ENCODE results near the gene SCUBE1. TPM values are rescaled to one million over a fixed set of nuclear protein-coding genes. Genes with fewer than 3 reads are reported as not detected.

Gene SCUBE1
- total RNA-seq, 3 donors from 2014 or later (not counting 1 experiment from before 2014, with no cell fraction given) = 0.05 to 1.2 (median 0.11) TPM

GRCh38 chr22:43172191-43172590 is 171.0 kb downstream of the SCUBE1 start:
- Mint-ChIP-seq H3K36me3 (no peaks in the 10 kb centered on the region), H3K4me1 (peaks cover 11 to 14% of the 10 kb centered on the region in 2 donors), H3K27ac (no peak overlapping the region), H3K9me3 (no peaks in the 10 kb centered on the region), H3K4me3 (no peak overlapping the region), H3K27me3 (ENCODE audit: low read depth in 2 of 2) (no peaks in the 10 kb centered on the region)
- Histone ChIP-seq H3K27me3 (ENCODE audit: control insufficient read depth, insufficient read depth, low read length) (no peaks in the 10 kb centered on the region), H3K4me3 (ENCODE audit: low read length) (no peak overlapping the region), H3K36me3 (ENCODE audit: control insufficient read depth, insufficient read depth, low read length) (peaks cover 20% of the 10 kb centered on the region), H3K4me1 (ENCODE audit: control insufficient read depth, insufficient read depth, low read length) (peaks cover 26% of the 10 kb centered on the region), H3K9me3 (ENCODE audit: control insufficient read depth, insufficient read depth, low read length) (no peaks in the 10 kb centered on the region), H3K27ac (ENCODE audit: low read length) (no peak overlapping the region)
- WGBS (ENCODE audit: insufficient coverage) = 98% methylated on average over 17 of the region's 19 CpGs
- DNase-seq (no peak), ATAC-seq (no peak)
- intact Hi-C loops (cut with micrococcal nuclease) = no loop called here
- no peak for TF ChIP-seq CTCF (IDR thresholded peaks at IDR 0.05)

- Histone ChIP-seq H3K27me3 (ENCODE audit: control insufficient read depth, insufficient read depth, low read length) (no peaks in the 10 kb centered on the region), H3K36me3 (ENCODE audit: control insufficient read depth, insufficient read depth, low read length) (peaks cover 23% of the 10 kb centered on the region), H3K4me1 (ENCODE audit: control insufficient read depth, insufficient read depth, low read length) (peaks cover 26% of the 10 kb centered on the region), H3K4me3 (ENCODE audit: low read length) (no peak overlapping the region), H3K9me3 (ENCODE audit: control insufficient read depth, insufficient read depth, low read length) (no peaks in the 10 kb centered on the region), H3K27ac (ENCODE audit: low read length) (no peak overlapping the region)
- intact Hi-C loops (cut with micrococcal nuclease) = no loop called here
- Mint-ChIP-seq H3K27me3 (ENCODE audit: low read depth in 2 of 2) (no peaks in the 10 kb centered on the region), H3K4me1 (peaks cover 11 to 14% of the 10 kb centered on the region in 2 donors), H3K27ac (peak overlapping the region in 1 of 2 donors; percentile 38), H3K36me3 (no peaks in the 10 kb centered on the region), H3K4me3 (no peak overlapping the region), H3K9me3 (no peaks in the 10 kb centered on the region)
- no peak for ATAC-seq
- WGBS (ENCODE audit: insufficient coverage) = 91% methylated on average over 12 of the region's 12 CpGs
- TF ChIP-seq CTCF (IDR thresholded peaks at IDR 0.05) = no peak
- DNase-seq = no peak
Observed at GRCh38 chr22:43171607-43172006, 171.6 kb downstream of the SCUBE1 start.

- peak overlapping the region in 1 of 2 donors; percentile 38 for H3K27ac Mint-ChIP-seq
- 51% methylated on average over 14 of the region's 14 CpGs for WGBS (ENCODE audit: insufficient coverage)
- peaks cover 23% of the 10 kb centered on the region for H3K36me3 ChIP-seq (ENCODE audit: control insufficient read depth, insufficient read depth, low read length)
- peak overlapping the region; percentile 61 for H3K4me3 Mint-ChIP-seq
- H3K27me3 ChIP-seq (ENCODE audit: control insufficient read depth, insufficient read depth, low read length) = no peaks in the 10 kb centered on the region
- intact Hi-C loops (cut with micrococcal nuclease) = no loop called here
- no peaks in the 10 kb centered on the region for H3K36me3 Mint-ChIP-seq
- no peaks in the 10 kb centered on the region for H3K27me3 Mint-ChIP-seq (ENCODE audit: low read depth in 2 of 2)
- H3K4me1 ChIP-seq (ENCODE audit: control insufficient read depth, insufficient read depth, low read length) = peaks cover 26% of the 10 kb centered on the region
- ATAC-seq (peak in 1 of 3 donors; percentile 42), DNase-seq (no peak)
- H3K4me1 Mint-ChIP-seq = peaks cover 11 to 12% of the 10 kb centered on the region in 2 donors
- no peaks in the 10 kb centered on the region for H3K9me3 ChIP-seq (ENCODE audit: control insufficient read depth, insufficient read depth, low read length)
- H3K4me3 ChIP-seq (ENCODE audit: low read length) = no peak overlapping the region
- no peaks in the 10 kb centered on the region for H3K9me3 Mint-ChIP-seq
- no peak overlapping the region for H3K27ac ChIP-seq (ENCODE audit: low read length)
- no peak for TF ChIP-seq CTCF (IDR thresholded peaks at IDR 0.05)
Observed at GRCh38 chr22:43171019-43171491, 172.1 kb downstream of the SCUBE1 start.

- Mint-ChIP-seq H3K27ac (no peak overlapping the region), H3K9me3 (no peaks in the 10 kb centered on the region), H3K27me3 (ENCODE audit: low read depth in 2 of 2) (no peaks in the 10 kb centered on the region), H3K4me1 (peaks cover 11% of the 10 kb centered on the region in 2 donors), H3K4me3 (peak overlapping the region; percentile 61), H3K36me3 (no peaks in the 10 kb centered on the region)
- intact Hi-C loops (cut with micrococcal nuclease) = no loop called here
- Histone ChIP-seq H3K27me3 (ENCODE audit: control insufficient read depth, insufficient read depth, low read length) (no peaks in the 10 kb centered on the region), H3K36me3 (ENCODE audit: control insufficient read depth, insufficient read depth, low read length) (peaks cover 23% of the 10 kb centered on the region), H3K9me3 (ENCODE audit: control insufficient read depth, insufficient read depth, low read length) (no peaks in the 10 kb centered on the region), H3K27ac (ENCODE audit: low read length) (no peak overlapping the region), H3K4me1 (ENCODE audit: control insufficient read depth, insufficient read depth, low read length) (peaks cover 26% of the 10 kb centered on the region), H3K4me3 (ENCODE audit: low read length) (no peak overlapping the region)
- no peak for ATAC-seq
- WGBS (ENCODE audit: insufficient coverage) = 92% methylated on average over 9 of the region's 9 CpGs
- DNase-seq = no peak
- no peak for TF ChIP-seq CTCF (IDR thresholded peaks at IDR 0.05)
Observed at GRCh38 chr22:43170131-43170480, 173.1 kb downstream of the SCUBE1 start.
